Measurements from ENCODE around the gene DPF3. TPM values are rescaled to one million over a fixed set of nuclear protein-coding genes. Genes with fewer than 3 reads are reported as not detected.

Gene DPF3
- polyA plus RNA-seq, 1 experiment: 15.8 TPM

DNA sequence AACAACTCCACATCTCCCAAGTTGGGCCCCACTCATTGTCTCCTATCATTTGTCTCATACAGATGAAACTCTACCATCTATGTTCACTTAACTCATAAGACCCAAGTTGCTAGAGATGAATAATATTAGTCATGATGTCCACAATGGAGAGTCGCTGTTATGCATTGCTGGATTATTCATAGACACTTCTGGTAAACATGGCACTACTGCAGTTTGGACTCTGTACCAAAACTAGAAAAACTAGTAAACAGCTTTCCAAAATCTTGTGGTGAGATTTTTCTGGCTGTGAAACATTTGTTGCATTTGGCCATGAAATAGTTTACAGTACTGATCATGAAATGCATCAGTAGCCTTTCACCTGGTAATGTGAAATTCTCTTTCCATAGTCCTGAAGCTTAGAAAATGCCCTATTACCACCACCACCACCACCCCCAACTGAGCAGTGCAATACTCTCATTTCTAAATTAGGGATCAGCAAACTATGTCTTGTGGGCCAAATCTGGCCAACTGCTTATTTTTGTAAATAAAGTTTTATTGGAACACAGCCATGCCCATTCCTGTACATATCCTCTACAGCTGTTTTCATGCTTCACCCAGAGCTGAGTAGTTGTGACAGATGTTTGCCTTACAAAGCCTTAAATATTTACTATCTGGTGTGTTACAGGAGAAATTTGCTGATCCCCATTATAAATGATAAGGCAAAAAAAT is 236.5 kb downstream of the DPF3 start:
- no peak for DNase-seq (ENCODE audit: low read depth, low spot score)

DNA sequence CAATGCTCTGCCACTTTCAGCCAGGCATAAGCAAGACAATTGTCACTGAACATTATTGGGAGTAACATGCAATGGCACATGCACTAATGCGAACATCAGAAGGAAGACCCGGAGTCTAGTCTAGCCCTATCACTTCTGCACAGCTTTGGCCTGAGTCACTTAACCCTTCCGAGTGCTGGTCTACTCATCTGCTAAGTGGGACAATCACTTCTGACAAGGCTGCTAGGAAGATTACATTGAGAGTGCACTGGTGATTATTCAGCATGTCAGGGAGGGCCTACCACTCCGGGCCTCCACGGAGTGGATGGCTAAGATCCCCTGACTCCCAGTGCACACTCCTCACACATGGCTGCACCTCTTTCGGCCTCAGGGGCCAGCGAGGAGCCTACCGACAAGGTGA is 240.9 kb downstream of the DPF3 start:
- no peak overlapping the region for H3K27ac ChIP-seq (ENCODE audit: low read depth, low read length)
- TF ChIP-seq, protein P1, sequence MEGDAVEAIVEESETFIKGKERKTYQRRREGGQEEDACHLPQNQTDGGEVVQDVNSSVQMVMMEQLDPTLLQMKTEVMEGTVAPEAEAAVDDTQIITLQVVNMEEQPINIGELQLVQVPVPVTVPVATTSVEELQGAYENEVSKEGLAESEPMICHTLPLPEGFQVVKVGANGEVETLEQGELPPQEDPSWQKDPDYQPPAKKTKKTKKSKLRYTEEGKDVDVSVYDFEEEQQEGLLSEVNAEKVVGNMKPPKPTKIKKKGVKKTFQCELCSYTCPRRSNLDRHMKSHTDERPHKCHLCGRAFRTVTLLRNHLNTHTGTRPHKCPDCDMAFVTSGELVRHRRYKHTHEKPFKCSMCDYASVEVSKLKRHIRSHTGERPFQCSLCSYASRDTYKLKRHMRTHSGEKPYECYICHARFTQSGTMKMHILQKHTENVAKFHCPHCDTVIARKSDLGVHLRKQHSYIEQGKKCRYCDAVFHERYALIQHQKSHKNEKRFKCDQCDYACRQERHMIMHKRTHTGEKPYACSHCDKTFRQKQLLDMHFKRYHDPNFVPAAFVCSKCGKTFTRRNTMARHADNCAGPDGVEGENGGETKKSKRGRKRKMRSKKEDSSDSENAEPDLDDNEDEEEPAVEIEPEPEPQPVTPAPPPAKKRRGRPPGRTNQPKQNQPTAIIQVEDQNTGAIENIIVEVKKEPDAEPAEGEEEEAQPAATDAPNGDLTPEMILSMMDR (IDR thresholded peaks at IDR 0.05; ENCODE audit: low read depth, low read length): no peak
- no peak for DNase-seq (ENCODE audit: low read depth, low spot score)
- H3K4me3 ChIP-seq (ENCODE audit: low read depth, low read length): no peak overlapping the region
- ChIA-PET POLR2A (no interaction called here), CTCF (no interaction called here)
- no peaks in the 10 kb centered on the region for H3K9me3 ChIP-seq (ENCODE audit: control insufficient read depth, insufficient read depth, low read length)
- no peaks in the 10 kb centered on the region for H3K27me3 ChIP-seq (ENCODE audit: control insufficient read depth, insufficient read depth, low read length)

More for the DNA sequence above, 236.5 kb downstream of the DPF3 start:
- TF ChIP-seq, protein P1 (IDR thresholded peaks at IDR 0.05; ENCODE audit: low read depth, low read length): no peak
- no peak overlapping the region for H3K27ac ChIP-seq (ENCODE audit: low read depth, low read length)
- no peaks in the 10 kb centered on the region for H3K9me3 ChIP-seq (ENCODE audit: control insufficient read depth, insufficient read depth, low read length)
- ChIA-PET POLR2A (interaction anchor here (0.6 to 1.2 kb wide), 3 partner anchors 15 to 124 kb away, joined by 3 to 9 read pairs (median 4); no protein-coding TSS in a partner anchor), CTCF (interaction anchor here (0.5 to 1.5 kb wide), 2 partner anchors 21 to 248 kb away, joined by 4 to 8 read pairs; no protein-coding TSS in a partner anchor)
- H3K27me3 ChIP-seq (ENCODE audit: control insufficient read depth, insufficient read depth, low read length): no peaks in the 10 kb centered on the region
- H3K4me3 ChIP-seq (ENCODE audit: low read depth, low read length): no peak overlapping the region

DNA sequence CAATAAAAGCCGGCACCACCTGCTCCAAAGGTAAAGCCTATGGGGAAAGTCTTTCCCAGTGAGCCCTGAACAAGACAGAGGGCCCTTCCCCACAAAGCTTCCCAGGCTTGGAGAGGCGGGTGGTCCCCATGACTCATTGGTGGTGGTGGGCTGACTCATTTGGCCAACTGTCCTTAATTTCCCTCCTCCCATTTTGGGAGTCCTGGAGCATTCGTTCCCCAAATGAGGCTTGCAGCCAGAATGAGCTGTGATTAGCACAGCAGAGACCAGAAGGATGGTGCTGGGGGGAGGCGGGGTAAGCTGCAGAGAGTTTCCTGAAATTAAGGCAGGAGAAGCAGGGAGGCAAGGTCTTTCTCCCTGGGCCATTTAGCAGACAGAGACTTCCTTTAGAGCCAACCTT is 241.7 kb downstream of the DPF3 start:
- H3K4me3 ChIP-seq (ENCODE audit: low read depth, low read length): no peak overlapping the region
- ChIA-PET POLR2A (interaction anchor here (0.6 to 1.4 kb wide), 3 partner anchors 9 to 44 kb away, joined by 3 to 5 read pairs (median 5); no protein-coding TSS in a partner anchor), CTCF (interaction anchor here (0.5 to 1.0 kb wide), 2 partner anchors 139 to 253 kb away, joined by 3 read pairs; no protein-coding TSS in a partner anchor)
- no peaks in the 10 kb centered on the region for H3K9me3 ChIP-seq (ENCODE audit: control insufficient read depth, insufficient read depth, low read length)
- peak overlapping the region; percentile 55 for H3K27ac ChIP-seq (ENCODE audit: low read depth, low read length)
- no peaks in the 10 kb centered on the region for H3K27me3 ChIP-seq (ENCODE audit: control insufficient read depth, insufficient read depth, low read length)
- TF ChIP-seq, protein P1 (IDR thresholded peaks at IDR 0.05; ENCODE audit: low read depth, low read length): no peak
- DNase-seq (ENCODE audit: low read depth, low spot score): no peak

DNA sequence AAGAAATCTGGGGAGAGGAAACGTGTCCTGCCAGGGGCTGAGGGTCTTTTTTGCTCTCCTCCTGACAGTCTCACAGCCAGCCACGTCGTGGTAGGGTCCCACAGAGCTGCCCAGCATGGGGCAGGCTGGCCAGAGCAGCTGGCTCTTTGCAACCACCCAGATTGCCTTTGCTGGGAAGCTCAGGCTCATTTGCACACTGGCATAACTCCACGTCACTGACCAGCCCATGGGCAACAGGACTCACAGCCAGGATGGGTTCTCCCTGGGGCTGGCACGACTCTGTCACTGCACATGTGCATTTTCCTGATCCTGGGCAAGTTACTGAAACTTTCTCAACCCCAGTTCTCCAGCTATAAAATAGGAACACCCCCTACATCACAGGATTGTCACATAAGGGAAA is 242.2 kb downstream of the DPF3 start:
- TF ChIP-seq, protein P1 (IDR thresholded peaks at IDR 0.05; ENCODE audit: low read depth, low read length): no peak
- Histone ChIP-seq H3K4me3 (ENCODE audit: low read depth, low read length) (no peak overlapping the region), H3K9me3 (ENCODE audit: control insufficient read depth, insufficient read depth, low read length) (no peaks in the 10 kb centered on the region), H3K27me3 (ENCODE audit: control insufficient read depth, insufficient read depth, low read length) (no peaks in the 10 kb centered on the region), H3K27ac (ENCODE audit: low read depth, low read length) (peak overlapping the region; percentile 55)
- POLR2A ChIA-PET: interaction anchor here (1.0 to 1.4 kb wide), 2 partner anchors 8 to 43 kb away, joined by 3 to 5 read pairs; no protein-coding TSS in a partner anchor
- CTCF ChIA-PET: interaction anchor here (0.5 to 1.0 kb wide), 2 partner anchors 139 to 254 kb away, joined by 3 read pairs; no protein-coding TSS in a partner anchor
- DNase-seq (ENCODE audit: low read depth, low spot score): no peak

DNA sequence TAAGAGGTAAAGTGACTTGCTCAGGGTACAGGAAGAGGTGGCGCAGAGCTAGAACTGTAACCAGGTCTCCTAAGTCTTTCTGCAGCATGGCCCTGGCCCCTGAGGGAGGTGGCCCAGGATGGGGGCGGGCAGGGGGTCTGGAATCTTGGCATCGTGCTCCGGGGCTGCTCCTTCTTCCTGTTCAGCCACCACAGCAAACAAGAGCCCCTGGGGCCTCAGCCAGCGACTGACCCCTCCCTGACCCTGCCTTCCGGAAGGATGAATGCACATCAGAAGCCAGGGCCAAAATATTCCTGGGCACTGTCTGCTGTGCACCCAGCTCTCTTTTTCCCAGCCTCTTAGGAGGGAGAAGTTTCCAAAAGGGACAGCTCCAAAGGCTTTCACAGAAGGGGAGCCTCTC is 242.8 kb downstream of the DPF3 start:
- ChIA-PET CTCF (interaction anchor here (1.1 kb wide), 1 partner anchor 253 kb away, joined by 3 read pairs; no protein-coding TSS in a partner anchor), POLR2A (no interaction called here)
- Histone ChIP-seq H3K27me3 (ENCODE audit: control insufficient read depth, insufficient read depth, low read length) (no peaks in the 10 kb centered on the region), H3K27ac (ENCODE audit: low read depth, low read length) (peak overlapping the region; percentile 39), H3K4me3 (ENCODE audit: low read depth, low read length) (no peak overlapping the region), H3K9me3 (ENCODE audit: control insufficient read depth, insufficient read depth, low read length) (no peaks in the 10 kb centered on the region)
- DNase-seq (ENCODE audit: low read depth, low spot score): no peak
- TF ChIP-seq, protein P1 (IDR thresholded peaks at IDR 0.05; ENCODE audit: low read depth, low read length): no peak

Measured in AG04450 (cell line).